CD4-positive, alpha-beta T cell treated with Interleukin-12 subunit alpha and Interleukin-12 subunit beta, for 1 hour (primary cell): ENCODE data around the gene PRRC2B.

Experiments used
- DNase-seq: peaks from one replicate; pipeline ENCODE4 v3.0.0-alpha.2; 2020

Gene PRRC2B

GRCh38 chr9:131411719-131412681, 18.1 kb downstream of the PRRC2B start:
- no peak for DNase-seq

GRCh38 chr9:131416509-131416908, 22.6 kb downstream of the PRRC2B start:
- no peak for DNase-seq

- DNase-seq = no peak
Observed at GRCh38 chr9:131417264-131418142, 23.6 kb downstream of the PRRC2B start.

- DNase-seq = no peak
Observed at GRCh38 chr9:131418143-131419025, 24.5 kb downstream of the PRRC2B start.

- DNase-seq = no peak
Observed at GRCh38 chr9:131419026-131419614, 25.2 kb downstream of the PRRC2B start.

- DNase-seq = no peak
Observed at GRCh38 chr9:131419716-131420115, 25.8 kb downstream of the PRRC2B start.

GRCh38 chr9:131420980-131421624, 27.2 kb downstream of the PRRC2B start:
- DNase-seq = no peak

- DNase-seq = no peak
Observed at GRCh38 chr9:131421691-131422090, 27.8 kb downstream of the PRRC2B start.

- no peak for DNase-seq
Observed at GRCh38 chr9:131422241-131422792, 28.4 kb downstream of the PRRC2B start.

- DNase-seq = no peak
Observed at GRCh38 chr9:131423171-131423581, 29.3 kb downstream of the PRRC2B start.

GRCh38 chr9:131426545-131426944, 32.7 kb downstream of the PRRC2B start:
- DNase-seq = no peak

- no peak for DNase-seq
Observed at GRCh38 chr9:131429121-131430012, 35.5 kb downstream of the PRRC2B start.

GRCh38 chr9:131432050-131432449, 38.2 kb downstream of the PRRC2B start:
- no peak for DNase-seq

GRCh38 chr9:131432597-131433301, 38.9 kb downstream of the PRRC2B start:
- DNase-seq = no peak

- no peak for DNase-seq
Observed at GRCh38 chr9:131433302-131433854, 39.5 kb downstream of the PRRC2B start.

GRCh38 chr9:131434673-131435072, 40.8 kb downstream of the PRRC2B start:
- no peak for DNase-seq

GRCh38 chr9:131436376-131436775, 42.5 kb downstream of the PRRC2B start:
- no peak for DNase-seq

- DNase-seq = no peak
Observed at GRCh38 chr9:131436865-131437271, 43.0 kb downstream of the PRRC2B start.

GRCh38 chr9:131438190-131438589, 44.3 kb downstream of the PRRC2B start:
- no peak for DNase-seq
